Measurements from ENCODE around the gene PDF. TPM values are rescaled to one million over a fixed set of nuclear protein-coding genes. Genes with fewer than 3 reads are reported as not detected.
"Not testable (repeated sequence)": the region's sequence is repeated elsewhere in the genome, so short reads cannot be mapped to it uniquely, and the experiment has no call there.

PDF gene
- 22.2 and 24.4 TPM in 2 replicates for total RNA-seq

GRCh38 chr16:69330286-69331109, at the start of gene PDF:
TSS of gene PDF (minus strand) at chr16:69330588. CDS start at chr16:69330570, 18 bp downstream.
- DNase-seq (ENCODE audit: extremely low read depth, low read depth, low spot score): no peak

- DNase-seq (ENCODE audit: extremely low read depth, low read depth, low spot score): no peak
Observed at GRCh38 chr16:69378760-69379159, 48.4 kb upstream of the PDF start.

- DNase-seq (ENCODE audit: extremely low read depth, low read depth, low spot score): no peak
Observed at GRCh38 chr16:69378036-69378435, 47.6 kb upstream of the PDF start.

GRCh38 chr16:69376393-69377059, 46.1 kb upstream of the PDF start:
- no peak for DNase-seq (ENCODE audit: extremely low read depth, low read depth, low spot score)

GRCh38 chr16:69373019-69373418, 42.6 kb upstream of the PDF start:
- DNase-seq (ENCODE audit: extremely low read depth, low read depth, low spot score): no peak

- DNase-seq (ENCODE audit: extremely low read depth, low read depth, low spot score): no peak
Observed at GRCh38 chr16:69371564-69371963, 41.2 kb upstream of the PDF start.

- DNase-seq (ENCODE audit: extremely low read depth, low read depth, low spot score): no peak
Observed at GRCh38 chr16:69368866-69369265, 38.5 kb upstream of the PDF start.

GRCh38 chr16:69367980-69368379, 37.6 kb upstream of the PDF start:
- no peak for DNase-seq (ENCODE audit: extremely low read depth, low read depth, low spot score)

GRCh38 chr16:69366431-69366830, 36.0 kb upstream of the PDF start:
- no peak for DNase-seq (ENCODE audit: extremely low read depth, low read depth, low spot score)

- DNase-seq (ENCODE audit: extremely low read depth, low read depth, low spot score): no peak
Observed at GRCh38 chr16:69365901-69366300, 35.5 kb upstream of the PDF start.

- no peak for DNase-seq (ENCODE audit: extremely low read depth, low read depth, low spot score)
Observed at GRCh38 chr16:69364088-69364487, 33.7 kb upstream of the PDF start.

- DNase-seq (ENCODE audit: extremely low read depth, low read depth, low spot score): no peak
Observed at GRCh38 chr16:69363281-69363717, 32.9 kb upstream of the PDF start.

GRCh38 chr16:69360070-69360469, 29.7 kb upstream of the PDF start:
- not testable (repeated sequence) for DNase-seq (ENCODE audit: extremely low read depth, low read depth, low spot score)

- no peak for DNase-seq (ENCODE audit: extremely low read depth, low read depth, low spot score)
Observed at GRCh38 chr16:69351309-69352027, 21.1 kb upstream of the PDF start, which contains the start of gene TMED6. TSS of gene TMED6 (minus strand) at chr16:69351786. CDS start at chr16:69351753, 33 bp downstream.

- DNase-seq (ENCODE audit: extremely low read depth, low read depth, low spot score): no peak
Observed at GRCh38 chr16:69350536-69351133, 20.2 kb upstream of the PDF start.

GRCh38 chr16:69349536-69349935, 19.1 kb upstream of the PDF start:
- DNase-seq (ENCODE audit: extremely low read depth, low read depth, low spot score): no peak

GRCh38 chr16:69348222-69348621, 17.8 kb upstream of the PDF start:
- no peak for DNase-seq (ENCODE audit: extremely low read depth, low read depth, low spot score)

GRCh38 chr16:69346683-69347082, 16.3 kb upstream of the PDF start:
- DNase-seq (ENCODE audit: extremely low read depth, low read depth, low spot score): no peak

GRCh38 chr16:69345923-69346322, 15.5 kb upstream of the PDF start:
- DNase-seq (ENCODE audit: extremely low read depth, low read depth, low spot score): no peak

GRCh38 chr16:69344171-69344570, 13.8 kb upstream of the PDF start:
- no peak for DNase-seq (ENCODE audit: extremely low read depth, low read depth, low spot score)

GRCh38 chr16:69340095-69340644, 9.8 kb upstream of the PDF start:
- DNase-seq (ENCODE audit: extremely low read depth, low read depth, low spot score): no peak

All from glomerular endothelial cell (primary cell).